Dedifferentiated amniotic fluid mesenchymal stem cell (primary cell): ENCODE measurements around the gene ARHGAP18.

Experiments used
- DNase-seq: peaks from one replicate; pipeline ENCODE4 v3.0.0-alpha.2; 2016; ENCODE audit errors: extremely low spot score

Gene ARHGAP18

DNA sequence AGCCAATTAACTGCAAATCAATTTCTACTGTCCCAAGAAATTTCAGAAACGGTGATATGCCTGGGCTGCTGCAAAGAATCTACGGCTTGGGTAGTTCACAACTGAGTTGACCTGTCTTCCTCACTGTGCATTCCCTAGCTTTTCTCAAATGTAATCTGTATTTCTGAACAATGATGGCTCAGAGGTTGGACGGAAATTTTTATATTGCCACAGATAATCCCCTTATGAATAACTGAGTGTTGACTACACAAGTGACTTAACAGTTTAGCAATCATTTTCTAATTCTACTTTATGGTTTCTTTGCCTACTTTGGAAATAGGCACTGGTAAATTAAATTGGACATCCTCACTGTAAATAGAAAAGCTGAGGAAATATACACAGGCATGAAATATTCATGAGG is 94.5 kb downstream of the ARHGAP18 start:
- DNase-seq, result no peak

DNA sequence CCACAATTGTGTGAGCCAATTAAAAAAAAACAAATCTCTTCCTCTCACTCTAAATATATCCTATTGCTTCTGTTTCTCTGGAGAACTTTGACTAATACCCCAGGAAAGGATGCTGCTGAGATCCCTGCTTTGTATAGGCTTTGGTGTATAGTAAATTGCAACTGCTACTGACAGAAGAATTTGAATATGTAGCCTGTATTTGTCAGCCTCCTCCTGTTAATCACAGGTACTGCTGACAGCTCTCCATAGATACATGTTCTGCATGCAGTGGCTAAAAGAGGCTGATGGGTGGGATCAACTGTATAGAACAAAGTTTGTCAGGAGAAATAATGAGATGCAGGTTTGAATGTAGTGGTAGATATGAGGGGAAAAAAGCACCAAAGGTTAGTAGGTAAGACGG is 95.0 kb downstream of the ARHGAP18 start:
- DNase-seq, result no peak

DNA sequence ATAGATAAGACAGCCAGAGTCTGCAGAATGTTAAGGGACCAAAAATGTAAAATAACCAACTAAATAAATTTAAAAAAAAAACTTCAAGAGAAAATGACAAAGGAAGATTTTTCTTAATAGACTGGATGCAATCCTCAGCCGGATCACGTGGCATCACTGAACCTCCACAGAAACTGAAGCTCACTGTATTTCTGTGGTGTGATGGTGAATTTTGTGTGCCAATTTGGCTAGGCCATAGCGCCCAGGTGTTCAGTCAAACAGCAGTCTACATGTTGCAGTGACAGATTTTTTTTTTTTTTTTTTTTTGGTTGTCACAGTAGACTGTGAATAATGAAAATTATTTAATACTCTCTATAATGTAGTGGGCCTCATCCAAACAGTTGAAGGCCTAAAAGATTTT is 95.5 kb downstream of the ARHGAP18 start:
- DNase-seq, result no peak

DNA sequence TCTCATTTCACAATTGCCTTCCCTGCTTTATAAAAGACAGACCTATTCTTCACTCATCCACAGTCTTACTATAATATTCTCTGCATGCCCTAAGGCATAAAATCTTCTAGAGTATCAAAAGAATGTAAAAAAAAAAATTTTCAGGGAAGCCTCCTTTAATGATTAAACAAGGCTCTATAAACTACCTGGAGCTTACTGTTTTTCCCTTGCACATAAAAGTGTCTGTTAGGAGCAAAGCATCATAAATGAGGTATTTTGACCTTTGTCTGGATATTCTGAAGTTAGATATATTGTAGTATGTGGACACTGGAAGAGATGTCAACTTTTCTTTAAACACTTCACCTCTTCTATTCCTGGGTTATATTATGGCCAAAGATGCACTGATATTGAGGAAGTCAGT is 97.5 kb downstream of the ARHGAP18 start:
- no peak for DNase-seq

- DNase-seq, result no peak
Observed at GRCh38 chr6:129609635-129610034, 100.3 kb downstream of the ARHGAP18 start.

DNA sequence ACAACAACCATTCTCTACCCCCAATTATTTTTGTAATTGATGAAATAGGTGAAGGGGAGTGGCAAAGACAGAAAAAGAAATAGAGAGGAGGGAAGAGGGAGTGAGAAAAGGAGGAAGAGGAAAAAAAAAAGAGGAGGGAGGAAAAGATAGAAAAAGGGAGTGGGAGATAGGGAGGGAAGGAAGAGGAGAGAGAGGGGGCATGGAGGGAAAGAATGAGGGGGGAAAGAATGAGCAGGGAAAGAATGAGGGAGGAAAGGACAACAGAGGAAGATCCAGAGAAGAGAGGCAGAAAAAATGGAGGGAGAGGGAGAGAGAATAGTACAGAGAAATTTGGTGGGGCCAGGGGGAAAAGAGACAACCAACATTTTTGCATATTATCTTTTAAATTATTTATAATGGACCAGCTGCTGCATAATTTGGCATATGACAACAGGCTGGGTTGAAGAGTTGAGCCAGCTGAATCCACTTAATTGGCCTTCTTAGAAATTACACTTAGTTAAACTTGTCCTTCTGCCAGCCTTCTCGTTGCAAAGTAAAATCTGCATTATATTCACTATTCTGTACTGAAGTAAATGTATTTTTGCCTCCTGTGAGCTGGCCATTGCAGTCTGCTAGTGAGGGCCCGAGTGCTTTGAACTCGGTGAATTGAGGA is 101.0 kb downstream of the ARHGAP18 start:
- DNase-seq, result no peak

- no peak for DNase-seq
Observed at GRCh38 chr6:129607581-129608186, 102.3 kb downstream of the ARHGAP18 start.

DNA sequence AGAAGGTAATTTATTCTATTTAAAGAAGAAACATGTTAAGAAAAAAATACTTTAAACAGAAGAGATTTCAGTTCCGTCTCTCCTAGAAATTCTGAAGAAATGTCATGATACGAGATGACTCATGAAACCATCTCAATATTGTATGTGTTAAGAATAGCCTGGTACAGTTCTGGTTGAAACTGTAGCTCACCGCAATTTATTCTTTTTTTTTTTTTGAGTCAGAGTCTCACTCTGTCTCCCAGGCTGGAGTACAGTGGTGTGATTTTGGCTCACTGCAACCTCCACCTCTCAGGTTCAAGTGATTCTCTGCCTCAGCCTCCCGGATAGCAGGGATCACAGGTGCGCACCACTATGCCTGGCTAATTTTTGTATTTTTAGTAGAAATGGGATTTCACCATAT is 103.3 kb downstream of the ARHGAP18 start:
- no peak for DNase-seq

DNA sequence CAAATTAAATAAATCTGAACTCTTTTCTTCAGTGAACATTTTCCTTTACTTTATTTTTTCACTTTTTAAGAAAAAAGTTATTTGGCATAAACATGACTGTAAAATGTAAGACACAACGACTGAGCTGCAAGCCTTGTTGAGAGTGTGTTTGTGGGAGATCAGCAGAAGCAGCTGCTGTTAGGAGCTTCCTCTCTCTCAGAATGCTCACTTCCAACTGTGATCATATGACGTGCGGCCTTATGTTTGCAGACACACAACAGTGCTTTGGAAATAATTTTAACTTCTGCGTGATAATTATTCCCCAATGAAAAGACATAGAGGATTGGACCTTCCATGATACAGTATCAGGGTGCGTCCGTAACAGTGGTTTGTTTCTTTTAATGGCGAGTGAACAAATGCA is 104.0 kb downstream of the ARHGAP18 start:
- DNase-seq, result no peak

GRCh38 chr6:129605095-129605494 is 104.9 kb downstream of the ARHGAP18 start:
- DNase-seq, result no peak

DNA sequence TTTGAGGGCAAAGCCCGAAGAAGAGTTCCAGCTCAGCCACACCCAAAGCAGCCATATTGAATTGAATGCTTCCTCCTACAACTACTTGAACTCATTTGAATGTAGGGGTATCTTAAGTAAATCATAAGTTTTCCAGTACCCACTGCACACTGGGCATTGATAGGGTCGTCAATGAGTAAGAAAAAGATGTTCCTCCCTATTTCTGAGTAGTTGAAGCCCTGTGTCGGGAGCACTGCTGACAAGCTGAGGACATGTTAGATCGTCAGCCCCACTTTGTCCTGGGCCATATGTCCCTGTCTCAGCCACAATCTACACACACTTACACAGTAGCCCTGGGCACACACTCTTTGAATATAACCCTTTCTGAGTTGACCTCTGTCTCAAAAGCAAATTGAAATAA is 105.7 kb downstream of the ARHGAP18 start:
- no peak for DNase-seq

DNA sequence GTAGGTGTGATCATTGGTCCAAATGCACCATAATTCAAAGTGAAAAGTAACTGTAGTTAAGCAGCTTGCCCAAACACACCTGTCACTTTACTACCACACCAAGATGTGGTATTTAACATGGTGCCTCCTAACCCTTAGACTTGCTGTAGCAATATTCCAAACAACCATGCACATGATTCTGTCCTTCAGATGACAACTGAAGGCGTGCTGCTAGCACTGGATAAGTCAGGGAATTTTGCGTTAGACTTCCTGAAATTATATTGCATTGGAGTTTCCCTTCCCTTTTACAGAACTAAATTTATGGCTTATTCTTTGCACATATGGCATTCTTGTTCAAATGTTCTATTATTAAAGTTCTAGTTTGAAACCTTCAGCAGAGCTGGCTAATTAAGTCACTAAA is 106.2 kb downstream of the ARHGAP18 start:
- no peak for DNase-seq

- DNase-seq, result no peak
Observed at GRCh38 chr6:129601323-129601722, 108.7 kb downstream of the ARHGAP18 start.

DNA sequence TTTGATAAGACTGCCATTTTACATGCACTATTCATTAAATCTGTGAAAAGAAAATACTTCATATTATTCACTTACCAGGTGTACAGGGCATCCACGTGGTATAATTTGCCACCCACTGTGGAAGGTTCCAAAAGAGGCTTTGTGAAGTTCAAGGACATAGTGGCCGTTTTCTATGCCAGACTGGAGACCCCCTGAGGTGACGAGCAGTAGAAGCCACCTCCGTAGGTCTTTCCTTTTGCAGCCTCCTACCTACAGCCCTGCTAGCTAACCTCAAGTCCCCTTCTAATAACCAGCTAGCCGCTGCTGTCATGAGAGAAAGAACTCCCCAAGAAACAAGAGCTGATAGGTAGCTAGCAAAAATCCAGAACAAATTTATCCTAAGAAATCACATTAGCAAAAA is 110.5 kb downstream of the ARHGAP18 start:
- no peak for DNase-seq

DNA sequence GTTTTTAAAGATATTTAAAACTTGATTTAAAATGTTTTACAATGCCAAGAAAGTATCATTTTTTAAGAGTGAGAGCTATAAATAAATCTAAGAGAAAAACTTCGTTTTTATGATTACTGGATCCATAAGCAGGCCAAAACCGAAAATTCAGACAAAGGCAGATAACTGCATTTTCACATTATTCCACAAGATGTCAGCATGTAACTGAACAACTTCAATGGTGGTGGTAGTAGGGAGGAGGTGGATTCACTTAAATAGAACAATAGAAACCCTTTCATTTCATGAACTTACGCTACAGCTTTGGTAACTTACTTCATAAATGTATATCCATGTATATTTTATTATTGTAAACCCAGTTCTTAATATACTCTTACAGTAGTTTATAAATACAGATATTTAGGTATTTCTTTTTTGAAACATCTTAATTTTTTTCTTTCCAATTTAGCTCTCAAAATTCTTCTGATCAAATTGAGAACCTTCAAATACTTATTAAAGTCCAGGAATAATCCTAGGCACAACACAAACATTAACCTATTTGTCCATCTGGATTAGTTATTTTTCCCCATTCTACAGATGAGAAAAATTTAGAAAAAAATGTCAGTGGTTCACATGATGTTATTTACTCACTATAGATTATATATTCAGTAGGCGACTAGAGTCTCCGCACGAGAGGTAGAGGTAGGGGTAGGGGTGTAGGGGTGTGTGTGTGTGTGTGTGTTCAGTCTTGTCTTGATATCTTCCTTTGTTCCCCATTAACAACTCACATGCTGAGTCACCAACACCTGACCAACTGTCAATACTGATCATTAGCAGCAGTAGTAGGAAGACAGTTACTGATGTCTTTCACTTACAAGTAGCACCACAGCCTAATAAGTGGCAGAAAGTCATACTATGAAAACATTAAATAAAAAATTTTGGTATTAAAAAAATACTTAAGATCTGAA is 111.5 kb downstream of the ARHGAP18 start:
- peak; percentile 65 for DNase-seq

- DNase-seq, result no peak
Observed at GRCh38 chr6:129597023-129597713, 112.8 kb downstream of the ARHGAP18 start.

GRCh38 chr6:129596522-129596921 is 113.5 kb downstream of the ARHGAP18 start:
- DNase-seq, result no peak

- DNase-seq, result no peak
Observed at GRCh38 chr6:129593233-129593564, 116.8 kb downstream of the ARHGAP18 start.

DNA sequence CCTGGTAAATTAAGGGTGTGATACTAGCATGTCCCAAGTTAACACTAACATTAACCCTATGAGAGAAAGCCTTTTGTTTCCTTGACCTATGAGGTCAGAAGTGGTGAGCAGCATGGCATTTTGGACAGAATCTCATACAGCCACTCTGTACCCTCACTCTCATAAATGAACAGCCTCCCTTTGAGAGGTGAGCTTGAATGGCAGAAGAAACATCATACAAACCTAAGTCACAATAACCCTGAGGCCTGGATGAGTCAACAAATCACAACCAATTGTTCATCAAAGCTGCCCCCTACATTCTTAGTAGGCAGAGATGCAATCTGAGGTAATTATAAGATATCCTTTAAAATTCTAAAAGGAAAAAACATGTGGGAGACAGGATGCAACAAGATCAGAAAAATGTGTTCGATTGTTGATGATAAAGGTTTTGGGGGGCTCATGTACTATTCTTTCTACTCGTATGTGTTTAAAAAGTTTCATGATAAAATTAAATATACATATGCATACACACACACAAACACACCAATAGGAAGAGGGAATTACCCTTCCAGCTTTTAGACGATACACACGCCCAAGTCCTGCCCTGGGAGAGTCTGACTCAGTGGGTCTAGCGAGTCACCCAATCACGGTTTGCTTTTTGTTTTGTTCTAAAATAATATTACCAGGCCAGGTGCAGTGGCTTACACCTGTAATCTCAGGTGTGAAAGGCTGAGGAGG is 117.3 kb downstream of the ARHGAP18 start:
- no peak for DNase-seq

DNA sequence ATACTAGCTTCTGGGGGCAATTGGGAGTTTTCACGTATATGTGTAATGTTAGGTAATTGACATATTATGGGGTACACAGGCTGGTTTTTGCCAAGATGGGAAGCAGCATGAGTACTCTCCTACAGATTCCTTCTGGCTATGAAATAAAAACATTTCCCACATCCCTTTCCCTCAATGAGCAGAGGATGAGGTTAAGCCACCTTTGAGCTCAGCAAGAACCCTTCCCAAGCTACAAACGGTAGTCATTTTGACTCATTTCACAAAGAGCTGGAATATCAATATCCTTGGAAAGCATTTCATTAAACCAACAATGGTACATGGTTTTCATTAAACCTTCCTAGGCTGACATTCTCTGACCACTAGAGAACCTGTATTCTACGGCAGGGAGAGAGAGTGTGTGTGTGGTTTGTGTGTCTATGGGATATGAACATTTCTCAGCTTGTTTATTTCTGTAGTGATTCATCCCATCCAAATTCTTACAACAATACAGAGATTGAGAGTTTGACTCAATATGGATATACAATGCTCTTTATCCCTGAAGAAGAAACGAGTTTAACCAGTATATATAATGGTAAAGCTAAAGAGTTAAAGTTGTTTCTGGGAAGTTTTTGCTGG is 119.5 kb downstream of the ARHGAP18 start:
- DNase-seq, result peak; percentile 71

DNA sequence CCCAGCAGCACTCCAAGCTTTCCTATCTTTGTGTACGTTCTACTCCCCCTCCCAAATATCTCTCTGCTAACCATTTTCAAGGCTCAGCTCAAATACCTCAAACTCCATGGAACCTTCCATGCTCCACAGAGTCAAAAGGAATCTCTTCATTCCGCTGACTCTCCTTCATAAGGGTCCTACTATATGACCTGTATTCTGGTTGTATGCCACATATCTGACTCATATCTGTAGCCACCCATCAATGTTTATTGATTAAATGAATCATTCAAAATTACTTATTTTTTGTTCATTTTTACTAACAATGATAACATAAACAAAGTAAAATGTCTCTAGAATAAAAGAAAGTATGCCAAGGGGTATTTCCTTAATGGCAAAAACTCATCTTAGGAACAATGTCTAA is 123.2 kb downstream of the ARHGAP18 start:
- no peak for DNase-seq
